Bronchial epithelial cell (primary cell): ENCODE data around the gene PAX6. TPM values are rescaled to one million over a fixed set of nuclear protein-coding genes. Genes with fewer than 3 reads are reported as not detected.

Source experiments
- DNase-seq: peaks from one replicate; pipeline ENCODE4 v3.0.0-alpha.2; 2010; ENCODE audit warnings: low read depth
- FAIRE-seq: peaks from 2 replicates; lab custom pipeline; 2011; peaks lifted over from hg19 to GRCh38; lab: Jason Lieb, UNC
- H3K27me3 ChIP-seq: 2 replicates; pipeline ENCODE4 v1.5.1; 2011; ENCODE audit warnings: low read length; ENCODE audit not compliant: control insufficient read depth, insufficient read depth
- H3K36me3 ChIP-seq: 2 replicates; pipeline ENCODE4 v1.5.1; 2011; ENCODE audit warnings: low read length; ENCODE audit not compliant: control insufficient read depth, insufficient read depth
- H3K4me3 ChIP-seq: 2 replicates; pipeline ENCODE4 v1.5.1; 2011; ENCODE audit warnings: mild to moderate bottlenecking, low read depth, low read length, control low read depth
- CTCF ChIP-seq: IDR thresholded peaks from 2 replicates; pipeline ENCODE4 v1.5.1; 2011; ENCODE audit warnings: mild to moderate bottlenecking, moderate library complexity, low read length, control low read depth, inconsistent platforms; ENCODE audit not compliant: insufficient read depth, severe bottlenecking
- total RNA-seq: library from RNA; depleted of rRNA; stranded (reverse); fragments of >200 nt; gene quantifications from 2 replicates; pipeline ENCODE4 v1.2.1, GENCODE V29; 2014

Gene PAX6
- total RNA-seq, 1 donor from 2014 or later = not detected

- Histone ChIP-seq H3K36me3 (no peaks in the 10 kb centered on the region), H3K27me3 (peaks cover 56% of the 10 kb centered on the region), H3K4me3 (no peak overlapping the region)
- DNase-seq (no peak), FAIRE-seq (no peak)
- no peak for TF ChIP-seq CTCF
These were observed 17.1 kb upstream of the PAX6 start for GRCh38 chr11:31828217-31828616.

GRCh38 chr11:31827455-31828206, 16.5 kb upstream of the PAX6 start:
- TF ChIP-seq CTCF = no peak
- no peak for FAIRE-seq

GRCh38 chr11:31826536-31827438, 15.7 kb upstream of the PAX6 start:
- FAIRE-seq = no peak

More at GRCh38 chr11:31827455-31828206, 16.5 kb upstream of the PAX6 start:
- DNase-seq = no peak
- no peaks in the 10 kb centered on the region for H3K36me3 ChIP-seq
- no peak overlapping the region for H3K4me3 ChIP-seq
- peaks cover 62% of the 10 kb centered on the region for H3K27me3 ChIP-seq

GRCh38 chr11:31825838-31826484, 14.8 kb upstream of the PAX6 start:
- H3K36me3 ChIP-seq = no peaks in the 10 kb centered on the region
- FAIRE-seq (no peak), DNase-seq (no peak)
- no peak overlapping the region for H3K4me3 ChIP-seq
- TF ChIP-seq CTCF = no peak
- peaks cover 75% of the 10 kb centered on the region for H3K27me3 ChIP-seq

More at GRCh38 chr11:31826536-31827438, 15.7 kb upstream of the PAX6 start:
- Histone ChIP-seq H3K36me3 (no peaks in the 10 kb centered on the region), H3K4me3 (no peak overlapping the region), H3K27me3 (peaks cover 68% of the 10 kb centered on the region)
- no peak for TF ChIP-seq CTCF
- DNase-seq = no peak

- peaks cover 80% of the 10 kb centered on the region for H3K27me3 ChIP-seq
- FAIRE-seq (no peak), DNase-seq (no peak)
- H3K36me3 ChIP-seq = no peaks in the 10 kb centered on the region
- no peak overlapping the region for H3K4me3 ChIP-seq
- TF ChIP-seq CTCF = no peak
These were observed 14.0 kb upstream of the PAX6 start for GRCh38 chr11:31824879-31825837.
